CD14-positive monocyte (primary cell): ENCODE data around the gene LRRC4C. TPM values are rescaled to one million over a fixed set of nuclear protein-coding genes. Genes with fewer than 3 reads are reported as not detected.

Source experiments
- DNase-seq, 3 donors: peaks; one replicate each; pipeline ENCODE4 v3.0.0-alpha.2; 2011 to 2022
- H2AFZ ChIP-seq: 2 replicates; pipeline ENCODE4 v1.6.0; 2012; ENCODE audit warnings: mild to moderate bottlenecking, low read depth, low read length, inconsistent platforms; ENCODE audit not compliant: insufficient read depth, poor library complexity, severe bottlenecking
- H3K27ac ChIP-seq, 2 donors: 1 replicate in 1 of 2; 2 replicates in 1 of 2; pipeline ENCODE4 v1.5.1; 2012 to 2013; ENCODE audit warnings: low read length in 2 of 2, control low read depth in 1 of 2, inconsistent platforms in 1 of 2, low read depth in 1 of 2, mild to moderate bottlenecking in 1 of 2
- H3K27me3 ChIP-seq, 2 donors: one replicate each; pipeline versions ENCODE4 v1.6.0 to v1.6.1; 2011 to 2013; ENCODE audit warnings: low read length in 2 of 2; ENCODE audit not compliant: control insufficient read depth in 2 of 2, insufficient read depth in 2 of 2
- H3K36me3 ChIP-seq, 2 donors: replicated peaks in 1 of 2; 1 replicate in 1 of 2; 2 replicates in 1 of 2; pipeline versions ENCODE4 v1.5.1 to v1.6.1; 2012 to 2013; ENCODE audit warnings: low read length in 2 of 2, control low read depth in 1 of 2, inconsistent platforms in 1 of 2, mild to moderate bottlenecking in 1 of 2; ENCODE audit not compliant: insufficient read depth in 2 of 2, control insufficient read depth in 1 of 2
- H3K4me1 ChIP-seq, 2 donors: 1 replicate in 1 of 2; 2 replicates in 1 of 2; pipeline versions ENCODE4 v1.5.1 to v1.6.1; 2012 to 2013; ENCODE audit warnings: low read length in 2 of 2, control low read depth in 1 of 2, inconsistent platforms in 1 of 2, mild to moderate bottlenecking in 1 of 2, moderate library complexity in 1 of 2; ENCODE audit not compliant: insufficient read depth in 2 of 2, control insufficient read depth in 1 of 2
- H3K4me2 ChIP-seq: replicated peaks from 2 replicates; pipeline ENCODE3; 2012; ENCODE audit warnings: low read length, moderate library complexity, mild to moderate bottlenecking; ENCODE audit not compliant: poor library complexity, severe bottlenecking; ENCODE audit errors: extremely low read depth
- H3K4me3 ChIP-seq, 3 experiments: fragments of 200-600 bp in 1 of 3; sonication (generic) in 1 of 3; replicated peaks in 1 of 3; 1 replicate in 2 of 3; 2 replicates in 1 of 3; pipeline ENCODE4 v1.5.1; 2011 to 2013; ENCODE audit warnings: low read length in 3 of 3, mild to moderate bottlenecking in 3 of 3, control low read depth in 2 of 3, low read depth in 2 of 3, inconsistent platforms in 1 of 3, moderate library complexity in 1 of 3
- H3K79me2 ChIP-seq: 2 replicates; pipeline ENCODE4 v1.6.0; 2012; ENCODE audit warnings: mild to moderate bottlenecking, control low read depth, inconsistent platforms, low read length, moderate library complexity; ENCODE audit not compliant: insufficient read depth
- H3K9ac ChIP-seq: 2 replicates; pipeline ENCODE4 v1.6.0; 2017; ENCODE audit warnings: low read length, mild to moderate bottlenecking; ENCODE audit not compliant: insufficient read depth, poor library complexity, severe bottlenecking
- H3K9me3 ChIP-seq, 2 donors: replicated peaks in 1 of 2; 1 replicate in 1 of 2; 2 replicates in 1 of 2; pipeline versions ENCODE4 v1.5.1 to v1.6.1; 2012 to 2013; ENCODE audit warnings: low read length in 2 of 2, control low read depth in 1 of 2; ENCODE audit not compliant: control insufficient read depth in 1 of 2, insufficient read depth in 1 of 2
- H4K20me1 ChIP-seq: 2 replicates; pipeline ENCODE4 v1.6.0; 2012; ENCODE audit warnings: mild to moderate bottlenecking, low read length, control low read depth, moderate library complexity; ENCODE audit not compliant: insufficient read depth
- H3K27ac Mint-ChIP-seq, 7 donors: one replicate each; pipeline ENCODE4 v1.8.0; 2020; ENCODE audit warnings: mild to moderate bottlenecking in 7 of 7, mixed read lengths in 7 of 7, moderate library complexity in 6 of 7, inconsistent platforms in 2 of 7
- H3K27me3 Mint-ChIP-seq, 3 donors: one replicate each; pipeline ENCODE4 v1.8.0; 2021 to 2022; ENCODE audit warnings: low read depth in 3 of 3, mild to moderate bottlenecking in 3 of 3, mixed read lengths in 3 of 3, moderate library complexity in 3 of 3, inconsistent platforms in 1 of 3
- H3K36me3 Mint-ChIP-seq, 2 donors: one replicate each; pipeline ENCODE4 v1.8.0; 2020; ENCODE audit warnings: mixed read lengths in 2 of 2, inconsistent platforms in 1 of 2, mild to moderate bottlenecking in 1 of 2
- H3K4me1 Mint-ChIP-seq: one replicate; pipeline ENCODE4 v1.8.0; 2020; ENCODE audit warnings: mild to moderate bottlenecking, mixed read lengths
- H3K4me3 Mint-ChIP-seq, 2 donors: one replicate each; pipeline ENCODE4 v1.8.0; 2020; ENCODE audit warnings: mild to moderate bottlenecking in 2 of 2, mixed read lengths in 2 of 2, moderate library complexity in 1 of 2
- H3K9me3 Mint-ChIP-seq, 7 donors: one replicate each; pipeline ENCODE4 v1.8.0; 2020 to 2022; ENCODE audit warnings: mixed read lengths in 7 of 7, mild to moderate bottlenecking in 6 of 7, moderate library complexity in 6 of 7, inconsistent platforms in 2 of 7
- CTCF ChIP-seq: fragments of 200-600 bp; IDR thresholded peaks from one replicate; pipeline ENCODE4 v1.8.0; 2022; ENCODE audit warnings: antibody characterized with exemption, mild to moderate bottlenecking
- WGBS: methylation state at CpG from one replicate; pipeline ENCODE4 v1.1.5; 2013; ENCODE audit warnings: missing lambda C conversion rate; ENCODE audit not compliant: insufficient coverage; 5-methylcytosine and 5-hydroxymethylcytosine counted together
- intact Hi-C, 2 donors: fragments of 100-400 bp; cut with micrococcal nuclease; formaldehyde crosslinking; loops; one replicate each; pipeline versions ENCODE4 v1.15.0 to v1.15.1; 2023
- polyA plus RNA-seq, 3 donors: library from polyadenylated mRNA; depleted of rRNA in 1 of 3; unstranded in 2 of 3; stranded (reverse) in 1 of 3; fragments of 300-500 nt in 2 of 3; fragments of >200 nt in 1 of 3; fragmentation: Illumina TruSeq in 2 of 3; gene quantifications; 1 replicate in 2 of 3; 2 replicates in 1 of 3; pipeline ENCODE4 v1.2.3, GENCODE V29; 2012 to 2021

Gene LRRC4C
- polyA plus RNA-seq, 3 donors, result not detected

- H3K27me3 Mint-ChIP-seq, result peaks cover 0 to 1% (median 0%) of the 10 kb centered on the region in 3 donors
- no peaks in the 10 kb centered on the region for H3K79me2 ChIP-seq
- H3K4me1 ChIP-seq, result no peaks in the 10 kb centered on the region
- no peak overlapping the region for H2AFZ ChIP-seq
- no peak overlapping the region for H3K4me3 ChIP-seq
- no CpG with 5 or more reads among the region's 1 CpG for WGBS
- no peak for DNase-seq
- H3K36me3 ChIP-seq, result no peaks in the 10 kb centered on the region
- H3K27ac Mint-ChIP-seq, result no peak overlapping the region
- no peak overlapping the region for H3K27ac ChIP-seq
- TF ChIP-seq CTCF, result no peak
- peaks cover 4 to 12% of the 10 kb centered on the region in 2 donors for H3K9me3 ChIP-seq
- H3K9ac ChIP-seq, result no peak overlapping the region
- H4K20me1 ChIP-seq, result no peaks in the 10 kb centered on the region
- peaks cover 0 to 17% (median 3%) of the 10 kb centered on the region in 7 donors for H3K9me3 Mint-ChIP-seq
- intact Hi-C loops, result no loop called here
- no peak overlapping the region for H3K4me3 Mint-ChIP-seq
- H3K4me2 ChIP-seq, result no peak overlapping the region
- no peaks in the 10 kb centered on the region for H3K27me3 ChIP-seq
- H3K4me1 Mint-ChIP-seq, result no peaks in the 10 kb centered on the region
- H3K36me3 Mint-ChIP-seq, result no peaks in the 10 kb centered on the region
These were observed 991.7 kb downstream of the LRRC4C start for GRCh38 chr11:40467771-40468170.

GRCh38 chr11:40445391-40445790, 1014.1 kb downstream of the LRRC4C start:
- Mint-ChIP-seq H3K27me3 (peaks cover 0 to 1% (median 0%) of the 10 kb centered on the region in 3 donors), H3K9me3 (peaks cover 0 to 11% (median 2%) of the 10 kb centered on the region in 7 donors), H3K4me1 (no peaks in the 10 kb centered on the region), H3K36me3 (no peaks in the 10 kb centered on the region), H3K4me3 (no peak overlapping the region), H3K27ac (no peak overlapping the region)
- Histone ChIP-seq H3K79me2 (no peaks in the 10 kb centered on the region), H3K36me3 (no peaks in the 10 kb centered on the region), H3K4me1 (no peaks in the 10 kb centered on the region), H3K9ac (no peak overlapping the region), H3K27me3 (no peaks in the 10 kb centered on the region), H3K4me3 (no peak overlapping the region), H3K9me3 (peaks cover 6 to 16% of the 10 kb centered on the region in 2 donors), H2AFZ (no peak overlapping the region), H3K4me2 (no peak overlapping the region), H4K20me1 (no peaks in the 10 kb centered on the region), H3K27ac (no peak overlapping the region)
- TF ChIP-seq CTCF, result no peak
- no peak for DNase-seq
- 71% methylated on average over 1 of the region's 4 CpGs for WGBS
- intact Hi-C loops, result no loop called here
